GM12875 (cell line): ENCODE results near the gene CGGBP1.
A peak's percentile ranks its signal among the peaks of the same experiment; 100 is the strongest.

Experiments
- H3K4me3 ChIP-seq: one replicate; pipeline ENCODE4 v1.5.1; 2011; ENCODE audit warnings: low read depth, low read length, control low read depth
- CTCF ChIP-seq: IDR thresholded peaks from 2 replicates; pipeline ENCODE4 v1.5.1; 2011; ENCODE audit warnings: low read depth, mild to moderate bottlenecking, control low read depth, inconsistent platforms, low read length, moderate library complexity, borderline replicate concordance; ENCODE audit not compliant: insufficient read depth

CGGBP1 gene

GRCh38 chr3:88082854-88083253, 24.0 kb upstream of the CGGBP1 start:
- no peak for TF ChIP-seq CTCF

GRCh38 chr3:88078932-88079331, 20.1 kb upstream of the CGGBP1 start:
- H3K4me3 ChIP-seq, result no peak overlapping the region
- no peak for TF ChIP-seq CTCF

More at GRCh38 chr3:88082854-88083253, 24.0 kb upstream of the CGGBP1 start:
- no peak overlapping the region for H3K4me3 ChIP-seq

- no peak for TF ChIP-seq CTCF
- H3K4me3 ChIP-seq, result no peak overlapping the region
Observed at GRCh38 chr3:88076712-88077111, 17.9 kb upstream of the CGGBP1 start.

GRCh38 chr3:88075497-88075896, 16.7 kb upstream of the CGGBP1 start:
- H3K4me3 ChIP-seq, result no peak overlapping the region
- no peak for TF ChIP-seq CTCF

GRCh38 chr3:88075072-88075471, 16.3 kb upstream of the CGGBP1 start:
- no peak for TF ChIP-seq CTCF
- H3K4me3 ChIP-seq, result no peak overlapping the region

- no peak for TF ChIP-seq CTCF
- H3K4me3 ChIP-seq, result peak overlapping the region; percentile 11
Observed at GRCh38 chr3:88061746-88062145, 2.9 kb upstream of the CGGBP1 start.

- no peak for TF ChIP-seq CTCF
- H3K4me3 ChIP-seq, result peak overlapping the region; percentile 95
Observed at GRCh38 chr3:88059380-88060170, 770 bp upstream of the CGGBP1 start.
